Measurements from ENCODE around the gene DIO3.

GRCh38 chr14:101551729-101552595, 9.3 kb upstream of the DIO3 start:
- TF ChIP-seq ZFP30 (CRISPR knock-in tag; IDR thresholded peaks at IDR 0.05) (no peak), CSDC2 (CRISPR knock-in tag; IDR thresholded peaks at IDR 0.05) (no peak), RARB (CRISPR knock-in tag; IDR thresholded peaks at IDR 0.05) (no peak), ZNF565 (CRISPR knock-in tag; conservative IDR thresholded peaks at IDR 0.05; ENCODE audit: low read depth) (no peak), ZFP3 (CRISPR knock-in tag; IDR thresholded peaks at IDR 0.05) (no peak), GLIS3 (CRISPR knock-in tag; IDR thresholded peaks at IDR 0.05) (no peak), PATZ1 (CRISPR knock-in tag; IDR thresholded peaks at IDR 0.05; ENCODE audit: borderline replicate concordance) (no peak), ZC3H10 (CRISPR knock-in tag; IDR thresholded peaks at IDR 0.05) (no peak)

Measured in SK-N-SH treated with all-trans-retinoic acid at 6 μM for 48 hours (cell line).